ENCODE data around the gene KRT76.

Gene KRT76

DNA sequence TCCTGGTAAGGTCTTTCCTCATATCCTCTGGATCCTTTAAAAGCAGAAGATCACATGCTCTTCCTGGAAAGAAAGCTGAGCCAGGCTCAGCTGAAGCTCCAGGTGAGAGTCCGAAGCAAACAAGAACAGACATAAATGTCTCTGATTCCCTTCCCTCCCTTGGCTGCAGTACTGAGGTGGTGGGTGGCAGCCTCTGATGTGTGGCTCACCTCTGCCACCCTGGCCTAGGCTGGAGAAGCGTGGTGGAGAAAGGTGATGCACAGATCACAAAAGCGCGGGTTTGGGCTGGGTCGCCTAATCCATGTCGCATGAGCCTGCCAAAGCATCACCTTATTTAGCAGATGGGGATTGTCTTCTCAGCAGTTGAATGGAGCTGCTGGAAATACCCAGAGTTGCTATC is 2.8 kb upstream of the KRT76 start:
- no peaks in the 10 kb centered on the region for H3K36me3 ChIP-seq (ENCODE audit: insufficient read depth, low read length)
- no peaks in the 10 kb centered on the region for H3K9me2 ChIP-seq (ENCODE audit: low read depth, low read length)
- no peaks in the 10 kb centered on the region for H3K9me3 ChIP-seq (ENCODE audit: low read length)
- no peak overlapping the region for H2AFZ ChIP-seq (ENCODE audit: low read length)
- H3K27me3 ChIP-seq (ENCODE audit: insufficient read depth, low read length) = 0 out of 2 replicates have a peak, but pooled peaks cover 3% of the 10 kb centered on the region
- H3K4me3 ChIP-seq (ENCODE audit: low read depth, low read length, poor library complexity, severe bottlenecking) = no peak overlapping the region
- H4K20me1 ChIP-seq (ENCODE audit: insufficient read depth, low read length) = no peaks in the 10 kb centered on the region
- no peak overlapping the region for H3K9ac ChIP-seq (ENCODE audit: low read length)
- H3K4me1 ChIP-seq (ENCODE audit: insufficient read depth, low read length, severe bottlenecking) = no peaks in the 10 kb centered on the region
- H3K79me2 ChIP-seq (ENCODE audit: insufficient read depth, low read length) = no peaks in the 10 kb centered on the region
- H3K4me2 ChIP-seq (ENCODE audit: low read length) = no peak overlapping the region
- TF ChIP-seq, protein P1, sequence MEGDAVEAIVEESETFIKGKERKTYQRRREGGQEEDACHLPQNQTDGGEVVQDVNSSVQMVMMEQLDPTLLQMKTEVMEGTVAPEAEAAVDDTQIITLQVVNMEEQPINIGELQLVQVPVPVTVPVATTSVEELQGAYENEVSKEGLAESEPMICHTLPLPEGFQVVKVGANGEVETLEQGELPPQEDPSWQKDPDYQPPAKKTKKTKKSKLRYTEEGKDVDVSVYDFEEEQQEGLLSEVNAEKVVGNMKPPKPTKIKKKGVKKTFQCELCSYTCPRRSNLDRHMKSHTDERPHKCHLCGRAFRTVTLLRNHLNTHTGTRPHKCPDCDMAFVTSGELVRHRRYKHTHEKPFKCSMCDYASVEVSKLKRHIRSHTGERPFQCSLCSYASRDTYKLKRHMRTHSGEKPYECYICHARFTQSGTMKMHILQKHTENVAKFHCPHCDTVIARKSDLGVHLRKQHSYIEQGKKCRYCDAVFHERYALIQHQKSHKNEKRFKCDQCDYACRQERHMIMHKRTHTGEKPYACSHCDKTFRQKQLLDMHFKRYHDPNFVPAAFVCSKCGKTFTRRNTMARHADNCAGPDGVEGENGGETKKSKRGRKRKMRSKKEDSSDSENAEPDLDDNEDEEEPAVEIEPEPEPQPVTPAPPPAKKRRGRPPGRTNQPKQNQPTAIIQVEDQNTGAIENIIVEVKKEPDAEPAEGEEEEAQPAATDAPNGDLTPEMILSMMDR (IDR thresholded peaks at IDR 0.05; ENCODE audit: low read length) = no peak
- TF ChIP-seq EZH2 (IDR thresholded peaks at IDR 0.05; ENCODE audit: borderline replicate concordance, low read length) = no peak
- H3K27ac ChIP-seq (ENCODE audit: low read depth, low read length, poor library complexity, severe bottlenecking) = no peak overlapping the region
- no peaks in the 10 kb centered on the region for H3F3A ChIP-seq (ENCODE audit: insufficient read depth, low read length)

DNA sequence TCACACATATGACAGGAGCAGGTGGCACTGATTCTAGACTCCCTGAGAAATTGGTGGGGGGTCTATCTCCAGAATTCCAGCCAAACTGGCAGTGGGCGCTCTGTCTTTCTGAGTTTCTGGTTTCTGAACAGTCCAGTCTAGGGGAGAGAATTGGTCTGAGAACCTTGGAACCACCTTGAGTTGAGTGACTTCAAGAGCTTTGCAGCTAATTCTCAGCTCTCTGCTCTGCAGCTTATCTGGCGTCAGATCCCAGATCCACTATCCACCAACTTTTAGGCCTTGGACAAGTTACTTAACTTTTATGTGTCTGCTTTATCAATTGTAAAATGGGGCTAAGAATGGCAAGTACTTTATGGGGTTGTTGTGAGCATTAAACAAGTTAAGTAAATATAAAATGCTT is 1.7 kb upstream of the KRT76 start:
- Histone ChIP-seq H3K4me1 (ENCODE audit: insufficient read depth, low read length, severe bottlenecking) (no peaks in the 10 kb centered on the region), H3K9ac (ENCODE audit: low read length) (no peak overlapping the region), H4K20me1 (ENCODE audit: insufficient read depth, low read length) (no peaks in the 10 kb centered on the region), H3K4me3 (ENCODE audit: low read depth, low read length, poor library complexity, severe bottlenecking) (no peak overlapping the region), H2AFZ (ENCODE audit: low read length) (no peak overlapping the region), H3K36me3 (ENCODE audit: insufficient read depth, low read length) (no peaks in the 10 kb centered on the region), H3K9me3 (ENCODE audit: low read length) (no peaks in the 10 kb centered on the region), H3K27me3 (ENCODE audit: insufficient read depth, low read length) (0 out of 2 replicates have a peak, but pooled peaks cover 3% of the 10 kb centered on the region), H3K79me2 (ENCODE audit: insufficient read depth, low read length) (no peaks in the 10 kb centered on the region), H3F3A (ENCODE audit: insufficient read depth, low read length) (no peaks in the 10 kb centered on the region), H3K9me2 (ENCODE audit: low read depth, low read length) (no peaks in the 10 kb centered on the region), H3K27ac (ENCODE audit: low read depth, low read length, poor library complexity, severe bottlenecking) (no peak overlapping the region), H3K4me2 (ENCODE audit: low read length) (no peak overlapping the region)
- no peak for TF ChIP-seq EZH2 (IDR thresholded peaks at IDR 0.05; ENCODE audit: borderline replicate concordance, low read length)
- TF ChIP-seq, protein P1 (IDR thresholded peaks at IDR 0.05; ENCODE audit: low read length) = no peak

DNA sequence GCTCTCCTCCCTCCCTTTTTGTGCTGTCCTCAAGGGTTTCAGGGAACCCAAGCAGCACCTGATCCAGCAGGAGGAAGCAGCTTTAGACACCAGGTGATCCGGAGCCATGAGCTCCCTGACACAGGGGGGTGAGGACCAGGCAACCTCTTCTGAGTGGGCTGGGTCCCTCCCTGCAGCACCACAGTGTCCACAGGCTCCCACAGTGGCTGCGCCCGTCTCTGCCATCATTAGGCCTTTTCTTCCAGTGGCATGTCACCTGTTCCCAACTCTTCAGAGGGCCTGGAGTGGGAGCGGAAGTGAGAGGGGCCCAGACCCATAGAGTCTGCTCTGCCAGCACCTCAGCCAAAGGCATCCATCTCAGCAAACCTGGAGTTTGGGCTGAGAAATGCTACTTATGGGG is 421 bp upstream of the KRT76 start:
- Histone ChIP-seq H2AFZ (ENCODE audit: low read length) (no peak overlapping the region), H3K36me3 (ENCODE audit: insufficient read depth, low read length) (no peaks in the 10 kb centered on the region), H3F3A (ENCODE audit: insufficient read depth, low read length) (no peaks in the 10 kb centered on the region), H3K4me3 (ENCODE audit: low read depth, low read length, poor library complexity, severe bottlenecking) (no peak overlapping the region), H3K9me3 (ENCODE audit: low read length) (no peaks in the 10 kb centered on the region), H3K27me3 (ENCODE audit: insufficient read depth, low read length) (0 out of 2 replicates have a peak, but pooled peaks cover 3% of the 10 kb centered on the region), H3K79me2 (ENCODE audit: insufficient read depth, low read length) (no peaks in the 10 kb centered on the region), H3K9ac (ENCODE audit: low read length) (no peak overlapping the region), H4K20me1 (ENCODE audit: insufficient read depth, low read length) (no peaks in the 10 kb centered on the region), H3K27ac (ENCODE audit: low read depth, low read length, poor library complexity, severe bottlenecking) (no peak overlapping the region), H3K4me2 (ENCODE audit: low read length) (no peak overlapping the region), H3K4me1 (ENCODE audit: insufficient read depth, low read length, severe bottlenecking) (no peaks in the 10 kb centered on the region), H3K9me2 (ENCODE audit: low read depth, low read length) (no peaks in the 10 kb centered on the region)
- TF ChIP-seq EZH2 (IDR thresholded peaks at IDR 0.05; ENCODE audit: borderline replicate concordance, low read length) = no peak
- TF ChIP-seq, protein P1 (IDR thresholded peaks at IDR 0.05; ENCODE audit: low read length) = no peak
